HEK293 (cell line): ENCODE data around the gene MAN1B1.
"Not testable (repeated sequence)": the region's sequence is repeated elsewhere in the genome, so short reads cannot be mapped to it uniquely, and the experiment has no call there.

ENCODE experiments used
- CTCF ChIA-PET: fragments of 350-600 bp; formaldehyde crosslinking; extraction: SDS; loops from one replicate; lab custom pipeline; 2021; ENCODE audit warnings: antibody characterized with exemption; lab: Yijun Ruan, JAX
- POLR2A ChIA-PET: fragments of 300-600 bp; formaldehyde crosslinking; extraction: SDS; loops from one replicate; lab custom pipeline; 2020; ENCODE audit warnings: antibody characterized with exemption, inconsistent platforms; lab: Yijun Ruan, JAX
- H3K27ac ChIP-seq: fragments of 200-500 bp; sonication (Bioruptor generic); 2 replicates; pipeline ENCODE4 v1.5.1; 2014; ENCODE audit warnings: low read depth, low read length, control low read depth, inconsistent platforms; ENCODE audit errors: extremely low read depth
- H3K36me3 ChIP-seq, 2 experiments: fragments of 200-500 bp in 1 of 2; sonication (Bioruptor generic) in 1 of 2; 1 replicate in 1 of 2; 2 replicates in 1 of 2; pipeline ENCODE4 v1.5.1; 2014 to 2017; ENCODE audit warnings: inconsistent platforms in 2 of 2, low read length in 2 of 2; ENCODE audit not compliant: control insufficient read depth in 2 of 2, insufficient read depth in 1 of 2
- H3K4me1 ChIP-seq: fragments of 200-500 bp; sonication (Bioruptor generic); 2 replicates; pipeline ENCODE4 v1.5.1; 2014; ENCODE audit warnings: mild to moderate bottlenecking, low read length, inconsistent platforms; ENCODE audit not compliant: control insufficient read depth, insufficient read depth
- H3K4me3 ChIP-seq: 2 replicates; pipeline ENCODE4 v1.5.1; 2011; ENCODE audit warnings: low read depth, mild to moderate bottlenecking, control low read depth, low read length, moderate library complexity
- H3K9me3 ChIP-seq: fragments of 200-500 bp; sonication (Bioruptor generic); 2 replicates; pipeline ENCODE4 v1.5.1; 2014; ENCODE audit warnings: low read depth, low read length, inconsistent platforms; ENCODE audit not compliant: control insufficient read depth, insufficient read depth
- PATZ1 ChIP-seq: fragments of 450-650 bp; formaldehyde crosslinking; IDR thresholded peaks from 2 replicates; pipeline ENCODE4 v1.5.1; 2016; ENCODE audit warnings: missing biosample characterization, missing genetic modification characterization
- RBAK ChIP-seq: fragments of 450-650 bp; formaldehyde crosslinking; IDR thresholded peaks from 2 replicates; pipeline ENCODE4 v1.5.1; 2016; ENCODE audit warnings: missing biosample characterization, missing genetic modification characterization
- ZBTB26 ChIP-seq: fragments of 450-650 bp; formaldehyde crosslinking; optimal IDR thresholded peaks from 2 replicates; pipeline ENCODE3; 2016; ENCODE audit warnings: missing biosample characterization, mild to moderate bottlenecking, missing genetic modification characterization
- ZBTB44 ChIP-seq: fragments of 450-650 bp; IDR thresholded peaks from 2 replicates; pipeline ENCODE4 v1.5.1; 2018; ENCODE audit warnings: missing biosample characterization, mild to moderate bottlenecking, missing genetic modification characterization
- ZBTB8A ChIP-seq: fragments of 450-650 bp; formaldehyde crosslinking; IDR thresholded peaks from 2 replicates; pipeline ENCODE4 v1.5.1; 2016; ENCODE audit warnings: missing biosample characterization, missing genetic modification characterization
- ZNF121 ChIP-seq: fragments of 450-650 bp; formaldehyde crosslinking; IDR thresholded peaks from 2 replicates; pipeline ENCODE4 v1.5.1; 2016; ENCODE audit warnings: missing biosample characterization, missing genetic modification characterization
- ZNF140 ChIP-seq: fragments of 450-650 bp; formaldehyde crosslinking; IDR thresholded peaks from 2 replicates; pipeline ENCODE4 v1.5.1; 2016; ENCODE audit warnings: missing biosample characterization, missing genetic modification characterization
- ZNF324 ChIP-seq: fragments of 450-650 bp; formaldehyde crosslinking; IDR thresholded peaks from 2 replicates; pipeline ENCODE4 v1.5.1; 2016; ENCODE audit warnings: missing biosample characterization, missing genetic modification characterization
- ZNF335 ChIP-seq: fragments of 450-650 bp; formaldehyde crosslinking; conservative IDR thresholded peaks from 2 replicates; pipeline ENCODE4 v1.5.1; 2016; ENCODE audit warnings: missing biosample characterization, missing genetic modification characterization
- ZNF394 ChIP-seq: fragments of 450-650 bp; formaldehyde crosslinking; IDR thresholded peaks from 2 replicates; pipeline ENCODE4 v1.5.1; 2016; ENCODE audit warnings: missing biosample characterization, missing genetic modification characterization, mild to moderate bottlenecking, moderate library complexity, borderline replicate concordance
- ZNF514 ChIP-seq: fragments of 450-650 bp; formaldehyde crosslinking; IDR thresholded peaks from 2 replicates; pipeline ENCODE4 v1.5.1; 2016; ENCODE audit warnings: missing biosample characterization, missing genetic modification characterization
- ZNF561 ChIP-seq: fragments of 450-650 bp; IDR thresholded peaks from 2 replicates; pipeline ENCODE4 v1.5.1; 2018; ENCODE audit warnings: missing biosample characterization, missing genetic modification characterization, borderline replicate concordance
- ZNF596 ChIP-seq: fragments of 450-650 bp; IDR thresholded peaks from 2 replicates; pipeline ENCODE4 v1.5.0; 2018; ENCODE audit warnings: missing biosample characterization, mild to moderate bottlenecking, missing genetic modification characterization, moderate library complexity
- ZNF600 ChIP-seq: fragments of 450-650 bp; formaldehyde crosslinking; IDR thresholded peaks from 2 replicates; pipeline ENCODE4 v1.5.1; 2016; ENCODE audit warnings: missing biosample characterization, missing genetic modification characterization
- ZNF610 ChIP-seq: fragments of 450-650 bp; formaldehyde crosslinking; IDR thresholded peaks from 2 replicates; pipeline ENCODE4 v1.5.1; 2016; ENCODE audit warnings: missing biosample characterization, missing genetic modification characterization, borderline replicate concordance
- ZNF645 ChIP-seq: fragments of 450-650 bp; formaldehyde crosslinking; IDR thresholded peaks from 2 replicates; pipeline ENCODE4; 2016; ENCODE audit warnings: missing biosample characterization, missing genetic modification characterization
- ZNF658 ChIP-seq: fragments of 450-650 bp; formaldehyde crosslinking; IDR thresholded peaks from 2 replicates; pipeline ENCODE4; 2016; ENCODE audit warnings: missing biosample characterization, missing genetic modification characterization
- ZNF785 ChIP-seq: fragments of 450-650 bp; formaldehyde crosslinking; IDR thresholded peaks from 2 replicates; pipeline ENCODE4 v1.5.1; 2016; ENCODE audit warnings: missing biosample characterization, missing genetic modification characterization
- ZNF791 ChIP-seq: fragments of 450-650 bp; formaldehyde crosslinking; IDR thresholded peaks from 2 replicates; pipeline ENCODE4 v1.5.1; 2016; ENCODE audit warnings: missing biosample characterization, missing genetic modification characterization
- ZSCAN18 ChIP-seq: fragments of 450-650 bp; formaldehyde crosslinking; IDR thresholded peaks from 2 replicates; pipeline ENCODE4 v1.5.1; 2016; ENCODE audit warnings: missing biosample characterization, missing genetic modification characterization

The MAN1B1 gene

GRCh38 chr9:137123952-137124462 lies 37.2 kb downstream of the MAN1B1 start:
- not testable (repeated sequence) for H3K4me1 ChIP-seq, H3K9me3 ChIP-seq, H3K27ac ChIP-seq, H3K36me3 ChIP-seq, H3K4me3 ChIP-seq
- POLR2A ChIA-PET, result interaction anchor here (0.7 kb wide), 1 partner anchor 22 kb away, joined by 7 read pairs; no protein-coding TSS in a partner anchor
- TF ChIP-seq ZNF121 (tag by site-specific recombination), result peak; percentile 94
- CTCF ChIA-PET, result interaction anchor here (0.6 to 10.2 kb wide), 8 partner anchors 10 to 336 kb away, joined by 3 to 69 read pairs (median 6); partner anchors contain the start of genes CYSRT1 and RNF224

GRCh38 chr9:137126786-137127185 lies 40.0 kb downstream of the MAN1B1 start:
- Histone ChIP-seq H3K4me1 (no peaks in the 10 kb centered on the region), H3K9me3 (no peaks in the 10 kb centered on the region), H3K4me3 (no peak overlapping the region), H3K27ac (no peak overlapping the region), H3K36me3 (no peaks in the 10 kb centered on the region)
- POLR2A ChIA-PET, result interaction anchor here (1.1 to 2.0 kb wide), 3 partner anchors 94 to 114 kb away, joined by 3 to 8 read pairs (median 5); partner anchors contain the start of gene TUBB4B
- TF ChIP-seq ZNF561, result no peak
- no peak for TF ChIP-seq ZSCAN18
- TF ChIP-seq ZNF791 (tag by site-specific recombination), result no peak
- no peak for TF ChIP-seq ZNF610 (tag by site-specific recombination)
- TF ChIP-seq ZNF140 (tag by site-specific recombination), result no peak
- no peak for TF ChIP-seq ZNF785 (tag by site-specific recombination)
- no peak for TF ChIP-seq ZNF324 (tag by site-specific recombination)
- TF ChIP-seq ZBTB44 (tag by site-specific recombination), result no peak
- TF ChIP-seq RBAK, result no peak
- no peak for TF ChIP-seq ZNF514 (tag by site-specific recombination)
- no peak for TF ChIP-seq ZNF596 (tag by site-specific recombination)
- TF ChIP-seq ZNF658 (tag by site-specific recombination), result no peak
- TF ChIP-seq PATZ1 (tag by site-specific recombination), result no peak
- CTCF ChIA-PET, result interaction anchor here (2.4 kb wide), 1 partner anchor 110 kb away, joined by 14 read pairs; no protein-coding TSS in a partner anchor

- ChIA-PET CTCF (interaction anchor here (0.6 to 2.4 kb wide), 6 partner anchors 25 to 367 kb away, joined by 3 to 14 read pairs (median 4); no protein-coding TSS in a partner anchor), POLR2A (interaction anchor here (0.5 to 4.8 kb wide), 6 partner anchors 44 to 133 kb away, joined by 3 to 53 read pairs (median 7); partner anchors contain the start of genes LRRC26, TMEM210, TPRN and TUBB4B)
- no peak overlapping the region for H3K4me3 ChIP-seq
- no peak overlapping the region for H3K27ac ChIP-seq
- no peaks in the 10 kb centered on the region for H3K9me3 ChIP-seq
- no peaks in the 10 kb centered on the region for H3K36me3 ChIP-seq
- no peaks in the 10 kb centered on the region for H3K4me1 ChIP-seq
- 0 out of 2 replicates have a peak, but pooled peaks have one; percentile 29 for TF ChIP-seq ZNF335 (tag by site-specific recombination)
- peak; percentile 60 for TF ChIP-seq ZBTB8A
- peak; percentile 37; the same call in 1 of the 2 replicates for TF ChIP-seq ZNF394 (tag by site-specific recombination)
- peak; percentile 84 for TF ChIP-seq ZNF600
- TF ChIP-seq ZNF645, result no peak
- TF ChIP-seq ZBTB26 (tag by site-specific recombination), result peak; percentile 18
These were observed 40.7 kb downstream of the MAN1B1 start for GRCh38 chr9:137127301-137128157.
